Fibroblast of lung (primary cell): ENCODE data around the gene DIS3L2. TPM values are rescaled to one million over a fixed set of nuclear protein-coding genes. Genes with fewer than 3 reads are reported as not detected.

Experiments used
- DNase-seq, 2 donors: peaks; one replicate each; pipeline versions ENCODE4 v3.0.0 to v3.0.0-alpha.2; 2010; ENCODE audit warnings: low read depth in 2 of 2
- H2AFZ ChIP-seq: 2 replicates; pipeline ENCODE4 v1.5.1; 2012; ENCODE audit warnings: low read length, control low read depth, inconsistent platforms
- H3K27ac ChIP-seq: 2 replicates; pipeline ENCODE4 v1.5.1; 2011; ENCODE audit warnings: low read length, control low read depth; ENCODE audit not compliant: insufficient read depth
- H3K27me3 ChIP-seq: 2 replicates; pipeline ENCODE4 v1.5.1; 2011; ENCODE audit warnings: mild to moderate bottlenecking, low read length; ENCODE audit not compliant: control insufficient read depth, insufficient read depth
- H3K36me3 ChIP-seq: 2 replicates; pipeline ENCODE4 v1.5.1; 2011; ENCODE audit warnings: low read length; ENCODE audit not compliant: control insufficient read depth, insufficient read depth
- H3K4me1 ChIP-seq: 2 replicates; pipeline ENCODE4 v1.5.1; 2011; ENCODE audit warnings: low read length; ENCODE audit not compliant: control insufficient read depth, insufficient read depth; ENCODE audit errors: extremely low read depth
- H3K4me2 ChIP-seq: 2 replicates; pipeline ENCODE4 v1.5.1; 2011; ENCODE audit warnings: low read length, control low read depth; ENCODE audit not compliant: insufficient read depth; ENCODE audit errors: extremely low read depth
- H3K4me3 ChIP-seq, 4 experiments: fragments of 200-600 bp in 1 of 4; sonication (generic) in 1 of 4; replicated peaks in 1 of 4; 2 replicates each; pipeline ENCODE4 v1.5.1; 2011 to 2016; ENCODE audit warnings: low read length in 4 of 4, low read depth in 3 of 4, mild to moderate bottlenecking in 3 of 4, control low read depth in 2 of 4, inconsistent platforms in 1 of 4, mixed read lengths in 1 of 4; ENCODE audit not compliant: insufficient read depth in 1 of 4; ENCODE audit errors: control extremely low read depth in 1 of 4
- H3K79me2 ChIP-seq: 2 replicates; pipeline ENCODE4 v1.5.1; 2012; ENCODE audit warnings: mild to moderate bottlenecking, low read length, inconsistent platforms; ENCODE audit not compliant: control insufficient read depth, insufficient read depth
- H3K9ac ChIP-seq: 2 replicates; pipeline ENCODE4 v1.5.1; 2011; ENCODE audit warnings: mild to moderate bottlenecking, low read length, control low read depth; ENCODE audit not compliant: insufficient read depth
- H3K9me3 ChIP-seq: 2 replicates; pipeline ENCODE4 v1.5.1; 2012; ENCODE audit warnings: low read depth, low read length; ENCODE audit not compliant: control insufficient read depth, insufficient read depth
- H4K20me1 ChIP-seq: 2 replicates; pipeline ENCODE4 v1.5.1; 2011; ENCODE audit warnings: low read length; ENCODE audit not compliant: control insufficient read depth, insufficient read depth; ENCODE audit errors: extremely low read depth
- CTCF ChIP-seq, 2 donors: IDR thresholded peaks in 1 of 2; conservative IDR thresholded peaks in 1 of 2; 1 replicate in 1 of 2; 2 replicates in 1 of 2; pipeline ENCODE4 v1.5.1; 2011 to 2012; ENCODE audit warnings: low read length in 2 of 2, control low read depth in 1 of 2, inconsistent platforms in 1 of 2, low read depth in 1 of 2, mild to moderate bottlenecking in 1 of 2
- EZH2 ChIP-seq: IDR thresholded peaks from 2 replicates; pipeline ENCODE4 v1.5.1; 2012; ENCODE audit warnings: low read length, control low read depth, mild to moderate bottlenecking; ENCODE audit errors: missing control alignments
- polyA plus RNA-seq, 2 donors: library from polyadenylated mRNA; depleted of rRNA in 1 of 2; stranded (reverse) in 1 of 2; unstranded in 1 of 2; fragments of >200 nt; gene quantifications; 2 replicates each; pipeline ENCODE4 v1.2.1, GENCODE V29; 2011 to 2012; ENCODE audit warnings: missing spikeins in 1 of 2
- total RNA-seq: library from RNA; depleted of rRNA; stranded (reverse); fragments of >200 nt; gene quantifications from 2 replicates; pipeline ENCODE4 v1.2.1, GENCODE V29; 2014

Gene DIS3L2
- total and polyA plus RNA-seq, 2 donors (not counting 1 experiment from before 2014, with no cell fraction given): 5.2 to 15.2 TPM

DNA sequence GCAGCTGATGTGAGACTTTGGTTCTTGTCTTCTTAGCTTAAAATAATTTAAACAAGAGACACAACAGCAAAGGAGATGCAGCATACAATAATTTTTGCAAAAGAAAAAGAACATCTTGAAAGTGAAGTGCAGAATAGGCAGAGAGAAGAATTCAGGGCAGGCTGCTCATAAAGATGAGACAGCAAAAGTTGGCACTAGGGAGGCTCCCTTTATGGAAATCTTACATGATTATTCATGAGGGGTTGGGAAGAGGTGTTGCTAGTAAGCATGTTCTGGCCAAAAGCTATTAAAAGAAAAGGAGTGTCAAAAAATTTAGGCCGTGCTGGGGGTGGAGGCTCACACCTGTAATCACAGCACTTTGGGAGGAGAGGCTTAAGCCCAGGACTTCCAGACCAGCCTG is 412.8 kb downstream of the DIS3L2 start:
- no peak overlapping the region for H2AFZ ChIP-seq
- H3K36me3 ChIP-seq: no peaks in the 10 kb centered on the region
- no peaks in the 10 kb centered on the region for H3K9me3 ChIP-seq
- H3K4me2 ChIP-seq: no peak overlapping the region
- no peaks in the 10 kb centered on the region for H3K79me2 ChIP-seq
- H3K4me3 ChIP-seq: no peak overlapping the region
- H3K9ac ChIP-seq: no peak overlapping the region
- no peaks in the 10 kb centered on the region for H4K20me1 ChIP-seq
- TF ChIP-seq CTCF (conservative IDR thresholded peaks at IDR 0.05 in 1 of 2, IDR thresholded peaks at IDR 0.05 in 1 of 2; ENCODE audit: low read depth in 1 of 2, low read length in 2 of 2) (no peak), EZH2 (no peak)
- H3K27ac ChIP-seq: no peak overlapping the region
- H3K4me1 ChIP-seq: no peaks in the 10 kb centered on the region
- no peaks in the 10 kb centered on the region for H3K27me3 ChIP-seq
- DNase-seq: no peak

DNA sequence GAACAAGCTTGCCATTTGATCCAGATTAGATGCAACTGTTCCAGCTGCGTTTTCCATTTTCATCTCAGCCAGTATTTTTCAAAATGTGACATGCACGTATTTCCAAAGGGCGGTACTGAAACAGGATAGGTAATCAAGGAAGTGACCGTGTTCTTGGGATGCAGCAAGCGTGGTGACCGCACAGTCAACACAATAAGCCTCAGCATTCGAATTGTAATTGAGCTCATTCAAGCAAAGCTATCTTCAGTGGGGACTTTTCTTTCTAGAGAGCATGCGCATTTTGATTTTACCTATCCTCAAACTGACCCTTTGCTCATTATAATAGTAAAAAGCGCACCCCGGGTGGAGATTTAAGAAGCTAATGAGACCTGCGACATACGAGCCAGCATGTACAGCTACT is 413.7 kb downstream of the DIS3L2 start:
- Histone ChIP-seq H3K27ac (no peak overlapping the region), H3K4me2 (no peak overlapping the region), H3K9me3 (no peaks in the 10 kb centered on the region), H3K9ac (no peak overlapping the region), H2AFZ (no peak overlapping the region), H3K4me3 (no peak overlapping the region), H3K27me3 (no peaks in the 10 kb centered on the region), H4K20me1 (no peaks in the 10 kb centered on the region), H3K79me2 (no peaks in the 10 kb centered on the region), H3K36me3 (no peaks in the 10 kb centered on the region), H3K4me1 (no peaks in the 10 kb centered on the region)
- TF ChIP-seq EZH2: no peak
- no peak for TF ChIP-seq CTCF (conservative IDR thresholded peaks at IDR 0.05 in 1 of 2, IDR thresholded peaks at IDR 0.05 in 1 of 2; ENCODE audit: low read depth in 1 of 2, low read length in 2 of 2)
- no peak for DNase-seq

DNA sequence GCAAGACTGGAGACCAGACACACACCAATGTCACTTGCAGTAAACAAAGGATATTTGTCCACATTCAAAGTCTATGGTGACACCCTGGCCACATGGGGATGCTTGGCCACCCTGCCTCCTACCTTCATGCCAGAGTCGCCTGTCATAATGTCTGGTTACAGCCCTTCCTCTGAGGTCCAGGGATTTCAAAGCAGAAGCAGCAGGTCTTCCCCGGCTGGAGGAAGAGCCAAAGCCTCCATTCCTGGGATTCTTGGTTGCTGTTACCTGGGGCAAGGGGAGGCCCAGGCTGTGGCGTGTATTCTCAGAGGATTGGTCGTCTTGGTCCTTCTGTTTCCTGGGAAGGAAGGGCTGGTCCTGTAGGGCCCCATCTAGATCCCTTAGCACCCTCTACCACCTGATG is 414.7 kb downstream of the DIS3L2 start:
- Histone ChIP-seq H2AFZ (no peak overlapping the region), H3K27ac (no peak overlapping the region), H3K36me3 (no peaks in the 10 kb centered on the region), H3K27me3 (no peaks in the 10 kb centered on the region), H3K79me2 (no peaks in the 10 kb centered on the region), H3K4me3 (no peak overlapping the region), H4K20me1 (no peaks in the 10 kb centered on the region), H3K9me3 (no peaks in the 10 kb centered on the region), H3K4me1 (no peaks in the 10 kb centered on the region), H3K4me2 (no peak overlapping the region), H3K9ac (no peak overlapping the region)
- no peak for DNase-seq
- no peak for TF ChIP-seq CTCF (conservative IDR thresholded peaks at IDR 0.05 in 1 of 2, IDR thresholded peaks at IDR 0.05 in 1 of 2; ENCODE audit: low read depth in 1 of 2, low read length in 2 of 2)
- TF ChIP-seq EZH2: no peak
